Fibroblast of the aortic adventitia (primary cell): ENCODE data around the gene FCRL6. TPM values are rescaled to one million over a fixed set of nuclear protein-coding genes. Genes with fewer than 3 reads are reported as not detected.

Experiments used
- DNase-seq: peaks from one replicate; pipeline ENCODE4 v3.0.0-alpha.2; 2010; ENCODE audit warnings: low read depth
- H3K4me3 ChIP-seq: 2 replicates; pipeline ENCODE4 v1.5.1; 2011; ENCODE audit warnings: low read depth, mild to moderate bottlenecking, control low read depth, low read length, moderate library complexity
- total RNA-seq: library from RNA; depleted of rRNA; stranded (reverse); fragments of >200 nt; gene quantifications from 2 replicates; pipeline ENCODE4 v1.2.3, GENCODE V29; 2012; ENCODE audit warnings: low replicate concordance
- TF ChIP-seq, protein P1 (sequence below): IDR thresholded peaks from 2 replicates; pipeline ENCODE4 v1.5.1; 2011; ENCODE audit warnings: mild to moderate bottlenecking, low read length, control low read depth, inconsistent platforms; ENCODE audit not compliant: insufficient read depth

FCRL6 gene
- total RNA-seq, 1 donor: not detected

DNA sequence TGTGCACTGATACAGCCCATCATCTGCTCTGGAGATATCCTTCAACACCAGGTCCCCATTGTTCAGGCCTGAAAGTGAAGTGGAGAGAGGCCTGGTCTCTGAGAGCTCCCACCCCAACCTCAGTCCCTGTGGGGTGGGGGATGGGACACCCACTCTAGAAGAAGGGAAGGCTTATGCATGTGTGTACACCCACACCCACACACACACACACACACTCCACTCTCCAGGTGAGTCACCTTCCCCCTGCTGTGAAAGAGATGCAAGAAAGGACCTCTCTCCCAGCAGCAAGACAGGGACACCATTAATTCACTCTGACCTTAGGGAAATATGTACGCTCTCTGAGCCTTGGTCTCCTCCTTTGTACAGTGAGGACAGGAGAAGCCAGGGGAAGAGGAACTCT lies 54.4 kb downstream of the FCRL6 start:
- TF ChIP-seq, protein P1, sequence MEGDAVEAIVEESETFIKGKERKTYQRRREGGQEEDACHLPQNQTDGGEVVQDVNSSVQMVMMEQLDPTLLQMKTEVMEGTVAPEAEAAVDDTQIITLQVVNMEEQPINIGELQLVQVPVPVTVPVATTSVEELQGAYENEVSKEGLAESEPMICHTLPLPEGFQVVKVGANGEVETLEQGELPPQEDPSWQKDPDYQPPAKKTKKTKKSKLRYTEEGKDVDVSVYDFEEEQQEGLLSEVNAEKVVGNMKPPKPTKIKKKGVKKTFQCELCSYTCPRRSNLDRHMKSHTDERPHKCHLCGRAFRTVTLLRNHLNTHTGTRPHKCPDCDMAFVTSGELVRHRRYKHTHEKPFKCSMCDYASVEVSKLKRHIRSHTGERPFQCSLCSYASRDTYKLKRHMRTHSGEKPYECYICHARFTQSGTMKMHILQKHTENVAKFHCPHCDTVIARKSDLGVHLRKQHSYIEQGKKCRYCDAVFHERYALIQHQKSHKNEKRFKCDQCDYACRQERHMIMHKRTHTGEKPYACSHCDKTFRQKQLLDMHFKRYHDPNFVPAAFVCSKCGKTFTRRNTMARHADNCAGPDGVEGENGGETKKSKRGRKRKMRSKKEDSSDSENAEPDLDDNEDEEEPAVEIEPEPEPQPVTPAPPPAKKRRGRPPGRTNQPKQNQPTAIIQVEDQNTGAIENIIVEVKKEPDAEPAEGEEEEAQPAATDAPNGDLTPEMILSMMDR: no peak
- no peak for DNase-seq
- H3K4me3 ChIP-seq: no peak overlapping the region

DNA sequence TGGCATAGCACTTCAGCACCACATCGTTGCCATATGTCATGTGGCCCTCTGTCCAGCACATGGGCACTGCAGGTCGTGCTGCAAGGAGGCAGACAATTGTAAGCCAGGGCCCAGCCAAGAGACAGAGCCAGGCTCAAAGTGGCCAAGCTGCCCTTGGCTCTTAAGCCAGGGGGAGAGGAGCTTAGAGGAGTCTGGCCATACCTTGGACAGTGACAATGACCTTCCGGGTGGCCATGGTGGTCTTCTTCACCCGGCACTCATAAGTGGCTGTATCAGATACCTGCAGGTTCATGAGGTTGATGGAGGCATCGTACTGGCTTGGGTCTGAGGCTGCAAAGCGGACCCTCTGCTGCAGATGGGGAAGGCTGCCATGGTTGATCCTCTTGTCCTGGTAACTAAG lies 55.7 kb downstream of the FCRL6 start:
- TF ChIP-seq, protein P1: no peak
- no peak for DNase-seq
- no peak overlapping the region for H3K4me3 ChIP-seq

DNA sequence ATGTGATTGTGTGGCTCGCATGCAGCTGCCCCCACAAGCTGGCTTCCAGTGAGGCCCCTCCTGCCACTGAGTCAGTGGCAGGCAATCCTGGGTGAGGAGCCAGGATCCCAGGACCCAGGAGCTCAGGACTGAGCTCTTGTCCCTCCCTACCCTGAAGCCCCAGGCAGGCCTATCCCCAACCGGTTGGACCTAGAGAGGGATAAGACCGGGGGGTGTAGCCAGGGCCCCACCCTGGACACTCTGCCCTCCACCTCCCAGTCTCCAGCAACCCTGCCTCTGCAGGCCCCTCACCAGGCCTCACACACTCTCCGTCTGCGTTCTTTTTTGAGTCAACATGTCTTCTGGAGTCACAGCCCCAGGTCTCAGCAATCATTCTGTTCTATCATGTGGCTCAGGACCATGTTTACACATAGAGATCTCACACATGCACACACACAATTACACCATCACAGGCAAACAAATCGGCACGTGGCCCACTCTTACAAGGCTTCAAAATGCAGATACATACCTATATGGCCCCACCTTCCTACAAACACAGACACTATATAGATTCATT lies 57.7 kb downstream of the FCRL6 start:
- H3K4me3 ChIP-seq: no peak overlapping the region
- TF ChIP-seq, protein P1: no peak
- DNase-seq: no peak

DNA sequence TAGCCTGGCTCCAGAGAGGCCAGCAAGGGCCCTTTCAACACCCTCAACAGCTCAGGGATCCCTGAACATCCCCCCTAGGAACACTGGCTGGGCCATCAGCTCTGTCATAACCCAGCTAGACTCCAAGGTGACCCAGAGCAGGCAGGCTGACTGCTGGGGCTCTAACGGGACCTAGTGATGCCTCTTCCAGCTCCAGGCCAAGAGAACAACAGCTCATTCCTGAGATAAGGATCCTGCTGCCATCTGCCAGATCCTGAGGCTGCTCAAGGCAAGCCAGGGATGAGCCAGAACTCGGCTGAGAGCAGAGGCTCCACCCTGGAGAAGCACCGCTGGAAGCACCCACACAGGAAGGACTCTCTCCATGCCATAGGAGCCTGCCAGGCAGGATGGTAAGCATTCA lies 58.3 kb downstream of the FCRL6 start:
- peak; percentile 56 for DNase-seq
- no peak overlapping the region for H3K4me3 ChIP-seq
- TF ChIP-seq, protein P1: no peak

DNA sequence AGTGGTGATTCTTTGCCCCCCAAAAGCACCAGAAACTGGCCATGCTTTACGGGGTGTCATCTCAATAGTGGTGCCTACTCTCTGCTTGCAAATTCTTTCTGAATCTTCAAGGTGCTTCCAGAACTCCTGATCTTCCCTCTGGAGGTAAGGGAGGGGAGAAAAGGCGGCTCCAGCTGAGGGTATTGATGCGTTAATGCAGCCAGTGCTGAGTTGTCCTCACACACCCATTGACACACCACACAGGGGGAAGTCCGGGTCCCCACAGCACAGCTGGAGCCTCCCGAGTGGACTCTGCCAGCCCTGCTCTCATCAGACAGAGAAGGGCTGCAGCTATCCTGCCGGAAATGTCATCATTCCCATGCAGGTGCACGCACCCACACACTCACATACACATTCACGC lies 59.1 kb downstream of the FCRL6 start:
- TF ChIP-seq, protein P1: no peak
- no peak overlapping the region for H3K4me3 ChIP-seq
- DNase-seq: no peak

DNA sequence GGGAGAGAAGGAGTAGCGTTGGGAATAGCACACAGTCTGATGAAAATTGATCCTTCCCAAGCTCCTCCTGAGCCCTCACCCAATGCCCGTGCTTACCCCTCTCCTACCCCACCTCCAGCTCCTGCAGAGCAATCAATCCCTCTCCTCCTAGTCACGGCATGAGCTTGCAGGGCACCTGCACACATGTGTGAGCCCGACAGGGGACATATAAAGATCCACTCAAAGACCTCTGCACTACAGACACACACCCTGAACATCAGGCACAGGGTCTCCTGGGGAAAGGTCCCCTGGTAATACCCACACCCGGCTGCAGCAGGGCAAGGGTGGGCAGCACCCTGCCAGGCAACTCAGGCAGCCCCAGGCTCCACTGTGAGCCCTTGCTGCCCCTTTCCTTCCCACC lies 59.9 kb downstream of the FCRL6 start:
- TF ChIP-seq, protein P1: no peak
- DNase-seq: no peak
- H3K4me3 ChIP-seq: no peak overlapping the region

DNA sequence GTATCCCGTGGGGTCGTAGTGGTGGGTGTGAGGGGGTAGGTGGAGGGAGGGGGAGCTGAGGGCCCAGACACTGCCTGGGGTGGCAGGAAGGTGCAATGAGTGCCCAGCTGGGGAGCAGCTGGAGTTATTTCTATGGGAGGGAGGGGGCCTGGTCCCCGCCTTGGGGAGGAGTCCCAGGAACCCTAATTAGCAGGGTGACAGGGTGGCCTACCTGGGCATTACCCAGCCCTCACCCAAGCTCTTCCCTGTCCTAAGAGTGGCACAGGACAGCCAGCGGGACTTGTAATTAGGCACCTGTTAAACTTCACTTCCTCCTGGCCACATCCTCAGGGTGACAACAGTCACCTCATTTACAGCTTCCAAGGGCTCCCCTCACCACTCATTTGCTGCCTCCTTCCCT lies 60.4 kb downstream of the FCRL6 start, which contains the start of gene VSIG8:
TSS of gene VSIG8 (minus strand) at position 101 of the 400 bp plus-strand sequence. CDS start 136 bp downstream, outside the sequence.
- no peak within 1 kb of the TSS for H3K4me3 ChIP-seq
- TF ChIP-seq, protein P1: no peak
- DNase-seq: no peak
